Activated CD8-positive, alpha-beta memory T cell treated with anti-CD3 and anti-CD28 coated beads for 4 hours (primary cell): ENCODE results near the gene CRP.
"Not testable (repeated sequence)": the region's sequence is repeated elsewhere in the genome, so short reads cannot be mapped to it uniquely, and the experiment has no call there.

Experiments used
- DNase-seq, 2 donors: peaks; one replicate each; pipeline ENCODE4 v3.0.0-alpha.2; 2020; ENCODE audit warnings: low read depth in 2 of 2

Gene CRP

GRCh38 chr1:159700312-159700711, 14.1 kb downstream of the CRP start:
- DNase-seq: no peak

GRCh38 chr1:159699653-159700052, 14.7 kb downstream of the CRP start:
- DNase-seq: no peak

GRCh38 chr1:159699246-159699645, 15.1 kb downstream of the CRP start:
- no peak for DNase-seq

- DNase-seq: no peak
These were observed 26.9 kb downstream of the CRP start for GRCh38 chr1:159687511-159687910.

- DNase-seq: no peak
These were observed 27.6 kb downstream of the CRP start for GRCh38 chr1:159686599-159687299.

- DNase-seq: no peak
These were observed 35.5 kb downstream of the CRP start for GRCh38 chr1:159678939-159679338.

- no peak for DNase-seq
These were observed 39.3 kb downstream of the CRP start for GRCh38 chr1:159675046-159675445.

GRCh38 chr1:159672390-159672789, 42.0 kb downstream of the CRP start:
- DNase-seq: not testable (repeated sequence)

GRCh38 chr1:159669338-159669737, 45.1 kb downstream of the CRP start:
- DNase-seq: no peak

GRCh38 chr1:159668739-159669138, 45.6 kb downstream of the CRP start:
- DNase-seq: no peak

- no peak for DNase-seq
These were observed 50.1 kb downstream of the CRP start for GRCh38 chr1:159664247-159664646.

GRCh38 chr1:159663552-159663951, 50.8 kb downstream of the CRP start:
- no peak for DNase-seq
